G401 (cell line): Measurements from ENCODE around the gene TRMU. TPM values are rescaled to one million over a fixed set of nuclear protein-coding genes. Genes with fewer than 3 reads are reported as not detected.
A peak's percentile ranks its signal among the peaks of the same experiment; 100 is the strongest.

Source experiments
- DNase-seq: peaks from one replicate; pipeline ENCODE4 v3.0.0-alpha.2; 2015; ENCODE audit warnings: low spot score
- in situ Hi-C: cut with HindIII; loops from 2 replicates; pipeline ENCODE4 v1.10.0; 2016; ENCODE audit warnings: low sequenced_read_pairs, mixed read lengths
- total RNA-seq: library from RNA; depleted of rRNA; stranded (reverse); fragments of >200 nt; shearing (Covaris generic); gene quantifications from 2 replicates; pipeline ENCODE4 v1.2.3, GENCODE V29; 2014

Gene TRMU
- total RNA-seq, 1 experiment from 2014 or later = 57.7 TPM

DNA sequence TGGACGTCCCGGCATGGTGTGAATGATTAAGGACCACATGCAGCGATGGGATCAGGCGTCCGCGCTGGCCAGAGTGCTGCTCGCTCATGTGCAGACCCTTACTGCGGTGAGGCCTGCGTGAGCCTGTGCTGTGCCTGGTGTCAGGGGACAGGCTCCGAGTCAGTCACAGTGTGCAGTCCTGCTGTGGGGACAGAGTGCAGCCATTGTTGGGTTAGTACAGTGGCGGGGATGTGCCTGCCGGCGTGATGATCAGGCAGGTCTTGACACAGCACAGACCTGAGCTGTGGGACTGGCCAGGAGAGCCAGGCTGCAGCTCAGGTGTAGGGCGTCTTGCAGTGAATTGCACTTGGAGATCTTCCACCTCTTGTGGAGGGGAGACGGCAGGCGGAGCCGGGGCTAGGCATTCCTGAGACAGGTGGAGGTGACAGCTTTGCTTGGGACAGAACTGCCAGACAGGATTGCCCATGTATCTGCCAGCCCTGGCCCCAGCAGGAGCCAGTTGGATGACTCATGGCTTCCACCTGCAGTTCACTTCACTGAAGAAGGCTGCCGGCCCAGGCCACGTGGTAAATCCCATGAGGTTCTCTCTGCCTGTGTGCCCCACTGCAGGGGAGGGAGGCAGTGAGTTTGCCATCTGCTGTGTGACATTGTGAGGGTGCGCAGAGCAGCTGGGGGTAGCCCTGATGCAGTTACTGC lies 17.3 kb downstream of the TRMU start:
- in situ Hi-C loops = no loop called here
- DNase-seq = peak; percentile 90

DNA sequence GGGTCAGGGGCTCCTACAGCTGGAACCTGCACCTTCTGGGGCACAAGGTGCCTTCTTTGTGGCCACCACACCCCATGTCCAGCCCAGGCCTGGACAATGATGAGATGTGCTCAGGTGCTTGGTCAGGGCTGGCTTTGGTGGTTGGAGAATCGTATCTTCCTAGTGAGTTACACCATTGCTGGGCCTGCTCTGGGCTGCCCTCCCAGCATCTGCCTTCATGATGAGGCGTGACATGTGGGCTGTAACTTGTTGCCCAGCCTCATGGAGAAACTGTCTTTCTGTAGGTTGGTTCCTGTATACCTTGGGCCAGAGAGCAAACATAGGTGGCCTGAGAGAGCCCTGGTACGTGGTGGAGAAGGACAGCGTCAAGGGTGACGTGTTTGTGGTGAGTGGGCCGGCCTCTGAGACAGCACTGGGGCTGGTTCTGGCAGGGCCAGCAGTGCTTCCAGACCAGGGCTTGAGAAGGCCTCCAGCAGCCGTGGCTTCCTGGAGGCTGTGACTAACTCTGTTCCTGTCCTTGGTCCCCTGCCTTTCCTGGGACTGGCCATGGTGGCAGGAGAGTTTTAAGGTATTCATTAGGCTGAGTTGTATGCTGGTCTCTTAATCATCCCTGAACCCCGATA lies 18.1 kb downstream of the TRMU start:
- DNase-seq = no peak
- in situ Hi-C loops = no loop called here

GRCh38 chr22:46354176-46354992 lies 18.9 kb downstream of the TRMU start:
- DNase-seq = no peak
- in situ Hi-C loops = no loop called here

DNA sequence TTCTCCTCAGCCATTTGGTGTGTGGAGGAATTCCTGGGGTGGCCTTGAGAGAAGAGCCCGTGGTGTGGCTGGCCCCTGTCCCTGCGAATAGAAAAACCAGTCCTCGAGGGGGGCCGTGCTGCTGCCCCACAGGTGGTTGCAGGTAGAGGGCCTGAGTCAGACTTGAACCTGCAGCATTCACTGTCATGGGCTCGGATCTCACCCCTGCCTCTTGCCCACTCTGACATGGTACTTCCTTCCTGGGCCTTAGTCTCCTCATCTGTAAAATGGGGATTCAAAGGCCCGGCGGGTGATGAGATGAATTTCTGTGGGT lies 19.4 kb downstream of the TRMU start:
- DNase-seq = no peak

GRCh38 chr22:46355369-46355995 lies 20.0 kb downstream of the TRMU start:
- DNase-seq = peak; percentile 65
- in situ Hi-C loops = no loop called here

More for the DNA sequence above, 19.4 kb downstream of the TRMU start:
- in situ Hi-C loops = no loop called here

DNA sequence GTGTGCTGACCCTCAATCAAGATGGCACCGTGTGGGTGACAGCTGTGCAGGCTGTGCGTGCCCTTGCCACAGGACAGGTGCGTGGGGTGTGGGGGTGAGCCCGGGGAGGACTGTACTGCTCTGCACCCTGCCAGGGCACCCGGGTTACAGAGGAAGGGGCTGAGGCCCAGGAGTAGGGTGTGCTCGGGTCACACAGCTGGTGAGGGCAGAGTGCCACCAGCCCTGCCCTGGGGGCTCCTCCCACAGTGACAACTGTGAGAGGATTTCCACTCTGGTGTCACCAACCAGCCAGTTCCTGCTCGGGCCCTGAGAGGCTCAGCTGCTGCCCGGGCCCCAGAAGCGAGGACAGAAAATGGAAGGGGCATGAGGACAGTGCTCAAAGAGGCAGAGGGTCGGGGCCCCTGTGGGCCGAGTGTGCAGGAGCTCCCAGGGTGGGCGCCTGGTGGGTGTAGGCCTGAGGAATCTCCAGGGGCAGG lies 20.5 kb downstream of the TRMU start:
- in situ Hi-C loops = no loop called here
- DNase-seq = no peak

DNA sequence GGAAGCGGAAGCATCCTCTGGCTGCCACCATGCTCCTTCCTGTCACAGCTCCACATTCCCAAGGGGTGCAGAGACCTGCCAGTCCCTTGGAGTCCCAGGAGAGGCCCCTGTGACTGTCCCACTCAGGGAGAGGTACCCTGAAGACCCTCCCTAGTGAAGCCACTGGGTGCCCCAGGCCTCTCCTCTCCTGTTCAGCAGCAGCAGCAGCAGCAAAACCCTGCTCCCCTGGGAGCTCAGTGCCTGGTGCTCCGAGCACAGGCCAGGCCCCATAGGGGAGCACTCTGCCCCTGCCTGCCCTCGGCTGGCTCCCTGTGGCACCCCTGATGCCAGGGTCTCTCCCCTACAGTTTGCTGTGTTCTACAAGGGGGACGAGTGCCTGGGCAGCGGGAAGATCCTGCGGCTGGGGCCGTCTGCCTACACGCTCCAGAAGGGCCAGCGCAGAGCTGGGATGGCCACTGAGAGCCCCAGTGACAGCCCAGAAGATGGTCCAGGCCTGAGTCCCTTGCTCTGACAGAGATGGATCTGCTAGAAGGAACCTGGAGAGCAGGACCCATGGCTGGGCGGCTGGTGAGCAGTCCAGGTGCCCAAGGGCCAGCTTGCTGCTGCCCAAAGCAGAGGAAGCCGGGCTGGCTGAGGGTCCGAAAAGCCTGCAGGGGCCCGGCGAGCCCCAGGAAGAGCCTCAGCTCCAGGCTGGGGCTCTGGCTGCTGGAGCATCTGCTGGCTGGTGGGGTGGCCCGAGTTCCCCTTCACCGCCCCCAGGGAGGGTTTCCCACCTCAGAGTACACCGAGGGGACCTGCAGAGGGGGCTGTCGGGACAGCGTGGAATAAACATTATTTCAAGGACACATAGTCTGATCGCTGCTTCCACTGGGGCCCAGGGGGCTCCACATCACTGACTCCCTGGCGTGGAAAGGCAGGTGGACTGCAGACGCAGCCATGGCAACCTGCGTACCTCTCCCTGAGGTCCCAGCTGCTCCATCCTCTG lies 21.3 kb downstream of the TRMU start:
- in situ Hi-C loops = no loop called here
- no peak for DNase-seq

DNA sequence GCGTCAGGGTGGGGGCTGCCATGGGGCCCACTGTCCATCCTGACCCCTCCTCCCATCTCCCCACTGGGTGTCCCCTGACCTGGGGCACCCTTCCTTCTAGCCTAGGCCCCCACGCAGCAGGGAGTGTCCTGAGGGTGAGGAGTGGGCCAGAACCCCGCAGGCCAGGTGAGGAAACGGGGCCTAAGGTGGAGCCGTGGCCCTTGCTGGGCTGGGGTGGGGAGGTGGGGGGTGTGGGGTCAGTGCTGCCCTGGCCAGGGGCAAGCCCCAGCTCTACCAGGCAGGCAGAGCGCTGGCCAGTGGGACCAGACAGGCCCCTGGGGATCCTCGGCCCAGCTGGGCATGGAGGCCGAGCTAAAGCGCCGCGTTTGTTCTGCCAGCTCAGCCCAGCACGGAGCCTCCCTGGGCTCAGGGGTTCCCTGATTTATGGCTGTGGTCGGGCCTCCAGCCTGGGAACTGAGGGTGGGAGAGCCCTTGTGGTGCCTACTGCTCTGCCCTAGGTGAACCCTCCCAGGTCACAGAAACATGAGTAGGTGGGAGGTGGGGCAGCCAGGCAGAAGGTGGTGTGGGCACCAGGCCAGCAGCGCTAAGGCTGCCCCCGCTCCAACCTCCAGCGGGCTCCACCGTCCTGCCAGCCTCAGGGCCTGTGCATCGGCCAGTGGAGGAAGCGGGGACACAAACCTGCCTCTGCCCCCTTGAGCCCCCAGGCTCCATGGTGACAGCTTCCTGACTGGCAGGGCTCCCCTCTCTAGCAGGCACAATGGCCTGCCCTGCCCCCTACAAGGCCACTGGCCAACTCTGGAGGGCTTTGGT lies 22.4 kb downstream of the TRMU start:
- in situ Hi-C loops = no loop called here

DNA sequence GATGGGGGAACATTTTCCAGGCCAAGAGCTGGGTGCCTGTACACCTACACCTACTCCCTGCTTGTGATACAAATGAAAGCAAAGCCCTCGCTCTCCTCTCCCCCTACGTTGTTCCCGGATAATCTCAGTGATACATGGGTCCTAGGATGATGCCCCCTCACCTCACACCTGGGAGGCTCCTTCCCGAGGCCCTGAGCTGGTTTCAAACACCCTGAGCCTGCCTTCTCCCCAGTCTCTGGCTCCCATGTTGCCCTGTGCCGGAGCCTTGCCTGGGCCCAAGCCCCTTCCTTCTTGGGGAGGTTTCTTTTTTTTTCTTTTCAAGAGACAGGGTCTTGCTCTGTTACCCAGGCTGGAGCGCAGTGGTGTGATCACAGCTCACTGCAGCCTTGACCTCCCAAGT lies 23.3 kb downstream of the TRMU start:
- DNase-seq = no peak
- in situ Hi-C loops = no loop called here

More for the DNA sequence above, 22.4 kb downstream of the TRMU start:
- no peak for DNase-seq

DNA sequence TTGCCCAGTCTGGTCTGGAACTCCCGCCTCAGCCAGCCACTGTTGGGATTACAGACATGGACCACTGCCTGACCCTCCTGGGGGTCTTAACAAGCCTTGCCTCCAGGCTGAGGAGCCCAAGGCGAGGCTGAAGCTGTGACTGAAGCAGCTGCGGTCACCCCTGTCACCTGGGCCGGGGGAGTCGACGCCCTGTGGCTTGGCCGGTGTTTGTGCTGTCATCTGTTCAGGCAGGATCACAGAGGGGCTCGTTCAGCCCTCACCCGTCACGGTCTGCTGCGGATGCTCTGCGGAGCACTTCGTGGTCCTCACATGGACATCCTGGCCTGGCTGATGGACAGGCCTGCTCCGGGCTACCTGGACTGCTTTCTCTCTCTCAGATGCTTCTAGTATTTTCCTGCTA lies 23.8 kb downstream of the TRMU start:
- no peak for DNase-seq
- in situ Hi-C loops = no loop called here

DNA sequence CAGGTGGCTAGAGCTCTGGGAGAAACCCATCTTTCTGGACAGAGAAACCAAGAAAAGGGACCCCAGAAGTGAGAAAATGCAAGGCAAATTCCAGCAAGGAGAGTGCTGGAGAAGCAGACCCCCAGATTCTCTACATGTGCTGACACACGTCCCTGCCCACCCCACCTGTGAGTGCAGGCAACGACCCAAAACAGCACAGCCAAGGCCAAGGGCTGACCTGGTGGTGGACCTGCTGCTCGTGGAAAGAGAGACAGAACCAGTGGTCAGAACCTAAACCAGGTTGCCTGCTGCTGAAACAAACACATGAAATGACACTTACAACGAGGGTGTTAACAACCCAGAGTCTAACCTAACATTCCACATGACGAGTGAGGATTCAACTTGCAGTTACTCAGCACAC lies 24.6 kb downstream of the TRMU start:
- in situ Hi-C loops = no loop called here

DNA sequence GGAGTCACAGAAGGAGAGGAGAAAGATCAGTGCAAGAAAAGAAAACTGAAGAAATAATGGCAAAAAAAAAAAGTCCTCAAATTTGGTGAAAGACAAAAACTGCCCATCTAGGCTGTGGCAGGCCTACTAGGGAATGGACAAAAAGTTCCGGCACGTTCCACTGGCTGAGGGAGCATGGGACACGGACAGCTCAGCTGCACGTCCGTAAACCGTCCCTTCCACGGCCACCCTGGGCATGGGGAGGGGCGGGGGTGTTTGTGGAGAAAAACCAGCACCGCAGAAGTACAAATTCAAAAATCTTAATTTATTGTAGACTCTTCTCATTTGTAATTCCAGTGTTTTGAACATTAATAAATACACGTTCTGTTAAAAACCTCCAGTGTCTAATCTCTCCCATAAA lies 25.4 kb downstream of the TRMU start:
- in situ Hi-C loops = no loop called here
- no peak for DNase-seq

More for the DNA sequence above, 24.6 kb downstream of the TRMU start:
- DNase-seq = no peak

GRCh38 chr22:46361826-46362202 lies 26.3 kb downstream of the TRMU start:
- in situ Hi-C loops = no loop called here
- DNase-seq = no peak

DNA sequence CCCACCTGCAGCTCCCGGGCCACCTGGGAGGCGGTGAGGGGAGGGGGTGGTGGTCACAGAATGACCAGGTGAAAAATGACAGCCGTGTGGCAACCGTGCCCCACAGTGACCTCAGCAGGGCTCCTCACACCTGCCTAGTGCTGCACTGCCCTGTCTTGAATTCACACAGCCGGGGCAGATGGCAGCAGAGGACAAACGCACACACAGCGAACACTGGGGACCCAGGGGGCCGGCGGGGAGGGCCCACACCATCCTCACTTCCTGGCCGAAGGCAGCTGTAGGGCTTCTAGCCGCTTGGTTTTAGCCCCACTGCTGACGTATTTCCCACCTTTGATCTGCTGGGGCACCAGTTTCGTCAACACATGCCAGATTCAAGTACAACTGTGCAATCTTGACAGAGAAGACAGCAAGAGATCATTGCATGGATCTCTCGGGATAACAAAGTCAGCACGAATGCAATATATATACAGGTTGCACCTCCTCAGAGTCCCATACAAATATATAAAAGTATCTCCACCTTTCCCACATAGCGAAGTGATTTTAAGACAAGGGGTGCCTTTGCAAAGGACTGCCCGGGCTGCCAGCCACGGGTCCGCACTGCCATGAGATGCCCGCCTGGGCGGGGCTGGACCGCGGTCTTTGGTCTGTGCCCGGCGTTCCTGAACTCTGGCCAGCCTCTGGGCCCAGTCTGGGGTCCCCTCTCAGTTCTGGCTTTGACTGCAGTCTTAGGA lies 26.9 kb downstream of the TRMU start:
- no peak for DNase-seq
- in situ Hi-C loops = no loop called here

GRCh38 chr22:46362934-46363515 lies 27.5 kb downstream of the TRMU start:
- in situ Hi-C loops = no loop called here
- DNase-seq = no peak

DNA sequence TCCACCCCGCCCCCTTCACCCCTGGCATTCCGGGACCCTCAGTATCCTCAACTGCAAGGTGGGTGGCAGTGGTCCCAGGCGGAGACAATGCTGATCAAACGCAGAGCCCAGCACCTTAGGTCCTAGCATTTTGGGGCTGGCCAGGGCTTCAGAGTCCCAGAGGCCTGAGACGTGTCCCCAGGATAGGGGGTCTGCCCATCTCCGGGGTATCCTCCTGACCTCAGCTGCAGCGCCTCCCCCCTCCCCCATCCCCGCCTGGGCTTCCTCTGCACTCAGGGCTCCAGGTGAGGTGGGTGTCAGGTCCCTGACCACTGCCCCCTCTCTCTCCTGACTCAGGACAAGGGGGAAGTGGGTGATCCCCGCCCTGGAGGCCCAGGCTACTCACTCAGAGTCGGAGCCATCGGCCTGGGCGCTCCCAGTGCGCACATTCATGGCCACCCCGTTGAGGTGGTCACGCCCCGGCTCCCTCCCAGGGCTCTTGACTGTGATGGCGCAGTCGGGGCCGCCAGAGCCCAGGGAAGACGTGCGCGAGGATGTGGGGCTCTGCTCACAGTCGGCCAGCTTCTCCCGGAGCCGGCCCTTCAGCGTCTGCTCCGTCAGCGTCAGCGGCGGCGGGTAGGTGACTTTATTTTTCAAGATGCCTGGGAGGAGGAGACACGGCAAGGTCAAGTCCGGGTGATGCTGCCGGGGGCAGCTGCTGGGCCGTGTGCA lies 28.3 kb downstream of the TRMU start:
- in situ Hi-C loops = no loop called here
- no peak for DNase-seq
